Activated CD4-positive, alpha-beta T cell treated with anti-CD3 and anti-CD28 coated beads, Interleukin-2, Interleukin-6, amounts not matched to agents 100 ng/mL and 50 ng/mL, durations not matched to agents 16 hours and 8 hours (primary cell): ENCODE measurements around the gene ZMIZ1.

Experiments
- DNase-seq: peaks from one replicate; pipeline ENCODE4 v3.0.0-alpha.2; 2020

ZMIZ1 gene

DNA sequence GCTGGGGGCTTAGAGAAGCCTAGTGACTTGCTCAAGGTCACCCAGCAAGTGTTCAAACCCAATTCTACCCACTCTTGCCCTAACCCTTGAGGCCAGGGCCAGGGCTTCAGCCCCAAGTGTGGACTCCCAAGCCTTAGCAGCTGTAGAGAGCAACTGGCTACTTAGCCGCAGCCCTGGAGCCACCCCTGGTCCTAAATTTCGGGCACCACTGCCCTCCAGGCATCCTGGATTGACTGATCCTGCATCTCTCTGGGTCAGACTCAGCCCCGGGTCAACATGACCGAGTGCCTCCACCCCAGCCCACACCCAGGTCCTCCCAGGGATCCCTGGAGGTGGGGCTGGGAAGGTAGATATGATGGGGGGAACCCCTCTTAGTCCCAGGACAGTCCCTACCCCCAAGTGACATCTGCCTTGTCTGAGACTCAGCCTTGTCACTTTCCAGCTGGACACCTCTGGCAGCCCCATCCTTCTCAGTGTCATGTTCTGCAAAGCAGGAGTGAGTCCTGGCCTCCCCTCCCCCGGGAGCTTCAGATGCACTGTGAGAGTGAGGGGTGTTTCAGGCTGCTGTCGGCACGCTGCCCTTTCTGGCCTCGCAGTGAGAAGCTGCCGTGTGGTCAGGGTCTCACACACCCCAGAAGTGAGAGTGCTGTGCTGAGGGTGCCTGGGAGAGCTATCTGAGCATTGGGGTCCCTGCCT lies 89.8 kb downstream of the ZMIZ1 start:
- DNase-seq: no peak

DNA sequence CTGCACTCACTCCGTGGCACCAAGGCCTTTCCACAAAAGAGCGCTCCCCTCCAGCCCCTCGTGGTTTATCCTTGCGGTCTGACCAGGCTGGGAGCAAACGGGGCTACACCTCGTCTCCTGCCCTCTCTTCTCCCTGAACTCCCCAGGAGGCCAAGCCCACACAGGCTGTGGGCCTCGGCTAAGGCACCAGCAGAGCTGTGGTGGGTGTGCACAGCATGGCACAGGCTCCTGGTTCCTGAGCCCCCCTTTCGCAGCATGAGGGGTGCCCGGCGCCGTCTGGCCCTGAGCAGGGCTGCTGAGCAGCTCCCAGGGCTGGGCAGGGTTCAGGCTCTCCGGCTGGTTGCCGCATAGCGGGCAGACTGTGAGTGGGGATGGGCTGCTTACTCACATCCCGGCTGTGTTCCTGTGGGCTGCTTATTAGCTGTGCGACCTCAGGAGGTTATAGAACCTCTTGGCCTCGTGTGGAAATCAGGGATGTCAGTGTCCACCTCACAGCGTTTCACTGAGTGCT lies 90.4 kb downstream of the ZMIZ1 start:
- no peak for DNase-seq

DNA sequence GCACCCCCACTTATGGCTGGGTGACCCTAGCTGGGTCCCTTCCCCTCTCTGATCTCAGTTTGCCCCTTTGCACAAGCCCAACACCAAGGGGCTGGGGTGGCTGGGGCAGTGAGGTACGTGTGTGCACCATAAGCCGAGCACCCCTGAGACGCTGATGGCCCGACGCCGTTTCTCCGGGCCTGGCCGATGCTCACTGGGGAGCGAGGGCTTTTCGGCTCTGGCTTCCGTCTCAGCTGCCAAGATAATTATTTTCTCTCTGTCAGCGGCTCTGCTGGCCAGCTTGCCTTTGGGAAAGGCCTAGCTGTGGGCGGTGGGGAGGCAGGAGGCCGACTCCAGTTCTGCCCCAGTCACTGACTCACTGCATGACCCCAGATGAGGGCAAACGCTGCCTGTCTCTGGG lies 91.0 kb downstream of the ZMIZ1 start:
- DNase-seq: no peak

DNA sequence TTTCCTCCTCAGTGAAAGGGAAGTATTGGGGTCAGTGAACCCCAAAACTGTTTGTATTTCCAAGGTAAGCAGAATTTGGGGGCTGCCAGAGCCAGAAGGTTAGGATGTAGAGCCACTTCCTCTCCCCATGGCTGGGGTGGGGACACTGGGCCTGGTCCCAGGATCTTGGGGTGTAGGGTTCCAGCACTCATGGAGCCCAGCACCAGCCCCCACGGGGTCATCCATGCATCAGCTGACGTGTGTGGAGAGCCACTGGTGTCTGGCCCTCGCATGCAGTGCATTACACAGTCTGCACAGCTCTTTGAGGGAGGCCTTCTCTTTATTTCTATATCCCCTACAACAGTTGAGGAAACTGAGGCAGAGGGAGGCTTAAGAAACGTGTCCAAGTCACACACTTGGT lies 91.4 kb downstream of the ZMIZ1 start:
- DNase-seq: no peak

DNA sequence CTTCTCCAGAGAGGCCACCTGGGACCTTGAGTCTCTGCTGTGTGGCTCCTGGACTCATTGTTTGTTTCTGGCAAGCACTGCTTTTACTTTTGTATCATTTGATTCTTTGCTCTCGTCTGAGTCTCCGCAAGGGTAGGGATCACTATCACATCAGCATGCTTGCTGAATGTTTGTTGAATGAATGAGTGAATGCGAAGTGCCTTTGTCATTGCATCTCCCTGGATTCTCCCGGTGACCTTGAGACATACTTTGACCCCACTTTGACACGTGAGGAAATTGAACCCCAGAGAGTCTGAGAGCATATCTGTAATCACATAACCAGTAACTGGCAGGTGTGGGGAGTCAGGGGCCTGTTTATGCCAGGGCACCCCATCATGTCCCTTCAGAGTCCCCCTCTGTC lies 92.8 kb downstream of the ZMIZ1 start:
- DNase-seq: no peak

DNA sequence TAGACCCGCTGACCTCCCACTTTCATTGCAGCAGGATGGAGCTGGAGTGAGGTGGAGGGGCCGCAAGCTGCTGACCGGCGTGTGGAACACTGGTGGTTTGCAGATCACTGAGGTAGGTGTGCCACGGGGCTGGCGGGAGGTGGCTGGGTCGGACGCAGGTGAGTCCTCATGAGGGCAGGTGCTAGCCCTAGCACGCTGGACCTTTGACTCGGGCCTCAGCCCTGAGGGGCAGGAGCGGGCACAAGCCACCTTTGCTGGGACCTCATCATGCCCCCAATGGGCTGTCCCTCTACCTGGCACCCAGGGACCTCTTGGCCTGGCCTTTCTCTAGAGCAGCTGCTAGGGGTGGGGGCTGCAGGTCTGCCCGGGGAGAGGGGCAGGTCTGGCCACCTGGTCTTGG lies 93.3 kb downstream of the ZMIZ1 start:
- DNase-seq: no peak

DNA sequence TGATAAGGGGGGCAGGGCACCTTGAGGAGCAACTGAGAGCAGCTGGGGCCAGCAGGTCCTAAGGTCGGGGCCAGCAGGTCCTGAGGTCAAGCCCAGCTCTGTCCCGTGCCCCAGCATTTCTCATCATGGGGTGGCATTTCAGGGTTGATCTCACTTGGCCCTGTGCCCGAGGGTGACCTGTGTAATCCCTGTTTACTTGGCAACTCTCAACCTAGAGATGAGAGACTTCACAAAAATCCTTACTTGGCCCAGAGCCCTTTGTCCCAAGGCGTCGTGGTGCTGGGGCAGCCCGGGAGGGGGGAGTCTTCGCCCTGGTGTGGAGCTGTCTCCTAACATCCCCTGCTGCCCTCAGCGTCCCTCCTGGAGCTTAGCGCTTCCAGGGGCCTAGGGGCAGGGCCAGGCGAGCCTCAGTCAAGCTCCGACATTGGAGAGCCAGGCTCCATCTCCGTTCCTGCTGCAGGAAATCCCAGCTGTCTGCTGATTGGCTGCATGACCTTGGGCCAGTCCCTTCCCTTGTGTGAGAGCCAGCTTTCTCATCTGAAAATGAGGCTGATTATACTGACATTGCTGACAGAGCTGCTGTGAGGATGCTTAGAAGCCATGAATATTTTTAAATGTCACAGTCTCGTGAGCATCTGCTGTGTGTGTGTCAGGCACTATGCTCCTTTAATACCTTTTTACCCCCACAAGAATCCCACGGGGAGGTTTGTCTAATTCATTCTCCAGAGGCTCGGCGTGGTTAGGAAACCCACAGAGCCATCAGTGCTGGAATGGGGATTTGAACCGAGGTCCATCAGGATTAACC lies 94.3 kb downstream of the ZMIZ1 start:
- no peak for DNase-seq

DNA sequence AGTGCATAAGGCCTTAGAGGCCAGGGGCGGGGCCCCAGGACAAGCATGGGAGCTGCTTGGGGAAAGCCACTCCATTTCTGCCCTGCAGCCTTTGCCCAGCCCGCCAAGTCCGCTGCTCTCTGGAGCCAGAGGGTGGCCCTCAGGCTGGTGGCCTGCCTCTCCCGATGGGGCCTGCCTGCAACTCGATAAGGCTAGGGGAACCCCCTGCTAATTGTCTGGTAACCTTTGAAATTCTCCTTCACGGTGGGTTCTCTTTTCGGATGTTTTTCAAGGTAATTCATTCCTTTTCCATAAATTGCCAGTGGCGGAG lies 94.9 kb downstream of the ZMIZ1 start:
- no peak for DNase-seq

DNA sequence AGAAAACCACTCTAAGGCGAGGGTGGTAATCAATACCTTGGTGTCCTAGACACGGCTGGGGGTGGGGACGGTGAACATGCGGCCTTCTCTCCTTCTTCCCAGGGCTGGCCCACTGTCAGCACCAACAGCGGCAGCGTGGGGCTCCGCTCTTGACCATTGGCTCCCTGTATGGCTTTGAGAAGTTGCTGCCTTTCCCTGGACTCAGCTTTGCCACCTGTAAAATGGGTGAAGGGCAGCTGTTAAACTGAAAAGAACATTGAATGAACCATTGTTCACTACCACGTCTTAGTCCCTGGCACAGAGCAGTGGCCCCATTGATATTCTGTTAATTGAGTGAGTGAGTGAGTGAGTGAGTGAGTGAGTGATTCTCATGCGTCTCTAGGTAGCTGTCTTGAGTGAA lies 95.3 kb downstream of the ZMIZ1 start:
- no peak for DNase-seq

DNA sequence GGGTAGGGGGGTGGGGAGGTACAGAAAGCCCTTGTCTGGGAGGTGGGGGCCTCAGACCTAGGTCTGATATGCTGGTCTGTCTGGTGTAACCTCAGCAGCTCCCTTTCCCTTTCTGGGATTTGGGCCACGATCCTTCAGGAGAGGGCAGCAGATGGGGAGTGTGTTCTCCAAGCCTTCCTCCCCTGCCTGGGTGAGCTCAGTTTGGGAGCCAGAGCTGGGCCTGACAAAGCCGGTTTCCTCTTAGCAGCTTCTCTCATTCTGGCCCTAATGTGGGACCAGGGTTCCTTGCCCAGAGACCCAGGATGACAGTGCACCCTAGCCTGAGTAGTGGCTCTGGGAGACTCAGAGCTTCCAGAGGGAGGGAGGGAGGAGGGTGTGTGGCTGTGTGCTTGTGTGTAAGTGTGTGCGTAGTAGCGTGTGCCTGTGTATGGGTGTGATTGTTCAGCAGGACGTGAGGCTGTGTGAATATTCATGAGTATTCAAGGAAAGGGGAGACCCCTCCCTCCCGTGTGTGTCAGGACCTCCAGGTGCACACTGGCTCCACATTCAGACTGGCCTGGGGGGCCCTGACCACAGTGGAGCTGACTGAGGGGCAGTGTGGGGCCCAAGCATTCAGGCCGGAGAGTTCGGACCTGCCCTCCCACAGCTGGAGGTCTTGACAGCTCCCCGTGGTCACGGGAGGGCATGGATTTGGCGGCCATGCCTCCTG lies 96.5 kb downstream of the ZMIZ1 start:
- no peak for DNase-seq

DNA sequence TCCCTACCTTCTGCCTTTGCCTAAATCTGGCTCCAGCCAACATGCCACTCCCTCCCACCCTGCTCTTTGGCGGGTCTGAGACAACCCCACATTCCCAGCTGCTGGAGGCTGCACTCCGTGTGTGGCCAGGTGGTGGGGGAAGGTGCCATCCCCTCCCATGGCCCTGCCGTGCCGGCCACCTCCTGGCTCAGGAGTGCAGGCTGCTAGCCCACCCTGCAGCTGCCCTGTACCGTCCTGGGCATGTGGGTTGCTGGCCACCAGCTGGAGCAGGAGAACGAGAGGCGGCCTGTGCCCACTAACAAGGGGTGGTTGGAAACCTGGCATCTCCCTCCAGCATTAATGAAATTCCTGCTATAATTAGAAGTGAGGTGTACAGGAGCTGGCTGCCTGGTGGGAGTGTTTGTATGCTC lies 97.6 kb downstream of the ZMIZ1 start:
- DNase-seq: no peak

DNA sequence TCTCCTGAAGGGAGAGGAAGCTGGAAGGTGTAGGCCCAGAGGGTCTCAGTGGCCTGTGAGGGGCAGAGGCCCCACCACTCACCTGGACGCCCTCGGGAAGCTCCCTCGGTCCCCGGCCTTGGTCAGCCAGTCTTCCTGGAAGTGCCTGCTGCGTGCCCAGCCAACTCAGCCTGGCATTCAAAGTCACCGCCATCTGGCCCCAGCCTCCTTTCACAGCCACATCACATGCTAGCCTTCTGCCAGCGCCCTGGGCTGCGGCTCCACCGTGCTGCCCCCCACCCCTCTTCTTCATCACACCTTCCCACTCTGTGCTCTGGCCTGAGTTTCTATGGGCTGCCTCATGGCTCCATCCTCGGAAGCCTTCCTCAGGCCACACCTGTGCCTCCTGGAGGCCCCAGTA lies 98.0 kb downstream of the ZMIZ1 start:
- no peak for DNase-seq

DNA sequence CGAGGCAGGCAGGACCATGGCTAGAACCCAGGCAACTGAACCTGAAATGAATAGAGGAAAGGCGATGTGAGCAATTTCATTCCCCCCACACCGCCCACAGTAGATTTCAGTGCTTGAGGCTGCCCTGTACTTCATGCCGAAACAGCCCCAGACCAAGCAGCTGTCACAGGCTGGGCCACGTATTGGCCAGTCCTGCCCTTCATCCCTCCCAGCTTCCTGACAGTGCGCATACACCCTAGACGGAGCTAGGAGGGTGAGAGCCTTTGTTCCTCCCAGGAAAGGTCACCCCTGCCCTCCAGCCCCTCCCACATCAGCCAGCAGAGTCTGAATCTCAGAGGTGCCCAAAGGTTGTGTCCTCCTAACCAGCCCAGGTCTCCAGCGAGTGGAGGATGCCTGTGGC lies 98.8 kb downstream of the ZMIZ1 start:
- no peak for DNase-seq

DNA sequence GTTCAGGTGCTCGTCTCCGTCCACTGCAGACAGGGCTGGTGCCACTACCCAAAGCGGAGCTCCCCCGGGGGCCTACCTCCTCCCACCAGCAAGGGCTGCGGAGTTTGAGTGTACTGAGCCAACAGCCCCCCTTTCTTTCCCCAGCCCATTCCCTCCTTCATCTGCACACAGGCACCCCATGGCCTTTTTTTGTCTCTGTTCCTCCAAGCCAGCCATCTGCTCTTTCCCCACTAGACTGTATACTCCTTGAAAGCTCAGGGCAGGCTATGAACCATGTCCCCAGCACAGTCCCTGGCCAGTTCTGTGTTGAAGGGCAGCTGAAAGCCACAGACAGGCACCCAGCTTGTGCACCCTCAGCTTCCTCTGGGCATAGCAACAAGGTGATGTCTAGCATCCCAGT lies 99.4 kb downstream of the ZMIZ1 start:
- DNase-seq: no peak

DNA sequence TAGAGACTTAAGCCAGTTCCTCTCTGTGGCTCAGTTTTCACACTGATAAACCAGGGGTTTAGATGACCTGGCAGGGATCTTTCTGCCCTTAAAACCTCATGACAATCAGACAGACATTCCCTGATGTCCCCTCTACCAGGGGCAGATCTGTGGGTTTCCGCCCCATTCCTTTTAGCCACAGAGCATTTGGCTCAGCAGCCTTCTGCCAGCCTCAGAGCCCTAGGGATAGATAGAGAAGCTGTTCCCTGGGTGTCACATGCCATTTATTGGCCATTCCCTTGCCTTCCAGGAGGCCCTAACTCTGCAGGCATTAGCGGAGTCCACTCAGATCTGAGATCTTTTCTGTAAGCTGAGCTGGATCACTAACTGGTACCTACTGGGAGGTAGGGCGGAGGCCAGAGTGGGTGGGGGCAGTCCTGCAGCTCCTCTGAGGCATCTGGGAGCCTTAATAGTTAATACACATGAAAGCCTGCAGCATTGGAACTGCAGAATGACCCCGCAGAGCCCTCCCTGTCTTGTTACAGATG lies 101.5 kb downstream of the ZMIZ1 start:
- DNase-seq: no peak

DNA sequence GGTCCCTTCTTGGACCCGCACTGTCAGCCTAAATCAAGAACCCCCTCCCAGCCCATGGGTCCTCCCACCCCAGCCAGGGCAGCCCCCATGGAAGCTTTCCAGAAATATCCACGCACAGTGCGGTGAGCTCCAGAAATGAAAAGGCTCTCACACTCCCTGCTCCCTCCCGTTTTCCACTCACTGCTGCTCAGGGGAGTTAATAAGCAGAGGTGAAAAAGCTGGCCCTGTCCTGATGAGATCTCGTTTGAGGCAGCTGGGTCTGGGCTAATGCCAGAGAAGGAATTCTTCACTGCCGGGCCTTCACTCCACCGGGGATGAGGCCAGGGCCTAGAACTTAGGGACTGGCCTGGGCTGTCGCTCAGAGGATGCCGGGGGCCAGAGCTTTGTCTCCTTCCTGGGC lies 102.2 kb downstream of the ZMIZ1 start:
- DNase-seq: no peak

DNA sequence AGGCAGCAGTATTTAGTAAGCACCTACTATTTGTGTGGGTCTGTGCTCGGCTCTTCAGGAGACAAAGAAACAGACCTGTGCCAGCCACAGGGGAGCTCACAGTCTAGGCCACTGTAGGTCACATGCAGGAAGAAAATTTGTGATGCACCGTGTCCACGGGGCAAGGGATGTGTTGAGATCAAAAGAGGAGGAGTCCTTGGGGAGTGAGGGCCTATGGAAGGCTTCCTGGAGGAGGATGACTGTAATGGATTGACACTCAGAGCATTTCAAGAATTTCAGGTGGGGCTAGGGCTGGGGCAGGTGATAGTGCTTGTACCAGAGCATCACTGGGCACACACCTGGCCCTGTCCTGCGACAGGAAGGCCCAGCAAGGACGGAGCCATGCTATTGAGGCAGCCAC lies 102.7 kb downstream of the ZMIZ1 start:
- no peak for DNase-seq

DNA sequence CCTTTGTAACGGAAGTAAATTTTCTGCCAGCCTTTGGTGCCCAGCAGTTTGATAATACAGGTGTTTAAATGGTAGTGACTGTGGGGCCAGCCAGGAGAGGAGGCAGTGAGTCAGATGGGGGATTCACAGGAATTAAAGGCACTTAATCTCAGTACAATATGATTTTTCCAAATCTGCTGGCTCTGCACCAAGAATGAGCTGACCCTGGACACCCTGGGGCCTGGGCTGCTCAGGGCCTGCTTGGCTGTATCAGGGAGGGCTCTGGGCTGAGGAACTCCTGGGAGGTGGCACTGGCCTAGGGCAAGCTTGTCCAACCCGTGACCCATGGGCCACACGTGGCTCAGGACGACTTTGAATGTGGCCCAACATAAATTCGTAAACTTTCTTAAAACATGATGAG lies 104.1 kb downstream of the ZMIZ1 start:
- DNase-seq: no peak

DNA sequence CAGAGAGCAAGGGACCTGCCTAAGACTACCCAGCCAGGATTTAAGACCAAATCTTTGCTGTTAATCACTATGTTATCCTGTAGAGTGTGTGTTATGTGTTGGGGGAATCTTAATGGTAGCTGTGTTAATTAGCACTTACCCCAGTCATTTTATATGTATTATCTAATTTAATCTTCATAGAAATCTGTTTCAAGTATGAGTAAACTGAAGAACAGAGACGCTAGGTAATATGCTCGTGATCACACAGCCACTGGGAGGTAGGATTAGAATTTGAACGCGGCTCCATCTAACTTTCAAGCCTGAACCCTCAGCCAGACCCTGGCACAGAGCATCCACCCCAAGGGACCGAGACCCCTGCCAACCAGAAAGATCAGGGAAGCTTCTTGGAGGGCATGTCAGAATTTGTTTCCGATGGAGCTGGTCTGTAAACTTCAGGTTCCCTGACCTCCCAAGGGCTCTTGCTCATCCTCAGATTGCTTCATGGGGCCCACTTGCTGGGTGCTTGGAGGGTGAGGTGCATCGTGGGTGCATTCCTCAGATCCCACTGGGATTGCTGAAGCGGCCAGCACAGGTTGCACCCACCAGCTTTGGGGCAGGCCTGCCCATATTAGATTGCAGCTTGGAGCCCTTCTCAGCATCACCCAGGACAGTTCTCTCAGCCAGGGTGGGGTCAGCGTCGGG lies 105.0 kb downstream of the ZMIZ1 start:
- no peak for DNase-seq

DNA sequence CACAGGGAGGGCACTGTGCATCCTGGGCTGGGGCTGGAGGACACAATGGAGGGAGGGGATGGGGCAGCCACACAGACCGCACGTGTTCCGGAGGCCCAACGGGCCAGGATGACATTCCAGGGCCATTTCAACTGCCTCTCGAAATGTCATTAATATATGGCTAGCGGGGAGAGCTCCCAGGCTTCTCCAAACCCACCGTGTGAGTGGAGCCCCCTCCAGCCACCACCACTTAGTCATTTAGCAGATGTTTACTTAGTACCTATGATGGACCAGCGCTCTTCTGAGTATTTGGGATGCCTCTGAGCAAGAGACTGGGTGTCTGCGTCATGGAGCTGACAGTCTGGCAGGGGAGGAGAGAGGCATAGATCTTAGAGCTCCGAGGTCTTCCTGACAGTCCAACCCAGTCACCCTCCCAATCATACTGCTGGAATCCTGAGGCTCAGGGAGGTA lies 107.3 kb downstream of the ZMIZ1 start:
- no peak for DNase-seq

DNA sequence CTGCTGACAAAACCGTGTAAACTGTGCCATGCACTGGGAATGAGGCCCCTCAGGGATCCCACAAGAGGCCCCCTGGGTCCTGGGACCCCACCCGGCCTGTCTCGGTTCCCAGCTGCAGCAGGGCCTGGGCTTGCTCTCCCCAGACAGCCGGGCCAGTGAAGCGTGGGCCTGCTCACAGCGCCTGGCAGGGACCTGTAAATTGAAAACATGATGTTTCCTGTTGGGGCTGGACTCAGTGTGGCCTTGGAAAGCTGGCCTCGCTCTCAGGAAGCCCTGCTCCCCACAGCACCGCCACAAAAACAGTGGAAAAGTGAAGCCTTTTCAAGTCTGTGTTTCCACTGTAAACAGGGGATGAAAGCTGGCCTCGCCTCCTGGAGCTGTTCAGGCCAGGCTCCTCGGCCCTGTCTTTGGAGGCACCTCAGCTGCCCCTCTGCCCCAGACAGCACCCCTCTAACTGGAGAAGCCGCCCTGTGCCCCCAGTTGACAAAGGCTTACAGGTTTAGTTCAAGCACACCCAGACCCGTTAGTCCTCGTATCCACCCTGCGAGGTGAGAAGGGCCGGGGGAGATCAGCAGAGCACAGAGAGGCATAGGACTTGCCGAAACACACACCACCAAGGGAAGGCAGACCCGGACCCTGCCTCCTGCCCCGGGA lies 108.3 kb downstream of the ZMIZ1 start:
- DNase-seq: no peak

DNA sequence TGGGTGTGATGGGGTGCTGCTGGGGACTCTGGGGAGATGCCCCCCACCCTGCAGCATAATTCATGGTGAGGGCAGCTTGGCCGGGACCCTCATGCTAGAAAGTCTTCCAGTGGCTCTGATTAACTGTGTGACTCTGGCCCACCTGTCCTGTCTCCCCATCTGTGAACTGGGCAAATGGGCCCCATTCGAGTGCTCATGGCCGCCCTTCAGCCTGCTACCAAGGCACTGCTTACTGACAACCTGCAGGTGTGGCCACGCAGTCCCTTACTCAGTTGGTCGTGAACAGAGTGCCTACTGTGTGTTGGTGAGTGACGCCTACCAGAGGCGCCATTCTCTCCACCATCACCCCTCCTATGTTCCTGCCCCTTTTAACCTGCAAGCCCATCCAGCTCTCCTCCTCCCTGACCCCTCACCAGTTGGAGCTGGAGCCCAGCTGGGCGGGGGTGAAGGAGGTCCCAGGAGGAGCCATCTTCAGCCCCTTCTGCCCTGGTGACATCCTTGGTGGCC lies 109.4 kb downstream of the ZMIZ1 start:
- DNase-seq: no peak
